Gastroesophageal sphincter (tissue), 4 donors: Measurements from ENCODE around the gene ZNF253. TPM values are rescaled to one million over a fixed set of nuclear protein-coding genes. Genes with fewer than 3 reads are reported as not detected.
"Not testable (repeated sequence)": the region's sequence is repeated elsewhere in the genome, so short reads cannot be mapped to it uniquely, and the experiment has no call there.

Source experiments
- ATAC-seq: fragments of 150-250 bp; one replicate; pipeline ENCODE4 v1.9.1; 2016; ENCODE audit warnings: mild to moderate bottlenecking, moderate library complexity
- H3K27ac ChIP-seq, 4 donors: fragments of 200-600 bp; sonication (generic) in 3 of 4; 1 replicate in 3 of 4; 2 replicates in 1 of 4; pipeline ENCODE4 v1.5.1; 2016 to 2019
- H3K27me3 ChIP-seq: fragments of 200-600 bp; sonication (generic); one replicate; pipeline ENCODE4 v1.5.1; 2019
- H3K36me3 ChIP-seq, 2 donors: fragments of 200-600 bp; sonication (generic); one replicate each; pipeline ENCODE4 v1.5.1; 2019; ENCODE audit warnings: control low read depth in 1 of 2
- H3K4me1 ChIP-seq, 3 donors: fragments of 200-600 bp; sonication (generic); 1 replicate in 2 of 3; 2 replicates in 1 of 3; pipeline ENCODE4 v1.5.1; 2016 to 2019; ENCODE audit warnings: control low read depth in 2 of 3
- H3K4me3 ChIP-seq, 2 donors: fragments of 200-600 bp; sonication (generic); one replicate each; pipeline ENCODE4 v1.5.1; 2019; ENCODE audit warnings: mild to moderate bottlenecking in 1 of 2, moderate library complexity in 1 of 2
- H3K9me3 ChIP-seq, 3 donors: fragments of 200-600 bp; sonication (generic); one replicate each; pipeline ENCODE4 v1.5.1; 2017 to 2019; ENCODE audit warnings: control low read depth in 2 of 3
- CTCF ChIP-seq, 4 experiments: fragments of 200-600 bp in 2 of 4; fragments of 450-650 bp in 2 of 4; sonication (generic) in 1 of 4; IDR thresholded peaks; one replicate each; pipeline ENCODE4 v1.5.1; 2017 to 2019; ENCODE audit warnings: antibody characterized with exemption in 4 of 4, mild to moderate bottlenecking in 2 of 4, moderate library complexity in 2 of 4
- EP300 ChIP-seq: sonication (generic); formaldehyde crosslinking; IDR thresholded peaks from one replicate; pipeline ENCODE4 v1.6.1; 2017; ENCODE audit warnings: antibody characterized with exemption, mild to moderate bottlenecking
- POLR2A ChIP-seq, 2 donors: fragments of 450-650 bp; IDR thresholded peaks; one replicate each; pipeline ENCODE4 v1.6.1; 2017; ENCODE audit warnings: antibody characterized with exemption in 2 of 2, mild to moderate bottlenecking in 2 of 2, moderate library complexity in 1 of 2
- POLR2AphosphoS5 ChIP-seq: sonication (generic); formaldehyde crosslinking; IDR thresholded peaks from one replicate; pipeline ENCODE4 v1.6.1; 2017; ENCODE audit warnings: antibody characterized with exemption
- WGBS, 2 donors: methylation state at CpG; one replicate each; pipeline ENCODE4 v1.1.5; 2018; ENCODE audit warnings: low coverage in 1 of 2; 5-methylcytosine and 5-hydroxymethylcytosine counted together
- total RNA-seq, 4 donors: library from RNA; depleted of rRNA; stranded (reverse); fragments of >200 nt; gene quantifications; one replicate each; pipeline ENCODE4 v1.1.0, GENCODE V29; 2016

Gene ZNF253
- total RNA-seq, 4 donors from 2014 or later = 7.0 to 17.3 (median 9.5) TPM

DNA sequence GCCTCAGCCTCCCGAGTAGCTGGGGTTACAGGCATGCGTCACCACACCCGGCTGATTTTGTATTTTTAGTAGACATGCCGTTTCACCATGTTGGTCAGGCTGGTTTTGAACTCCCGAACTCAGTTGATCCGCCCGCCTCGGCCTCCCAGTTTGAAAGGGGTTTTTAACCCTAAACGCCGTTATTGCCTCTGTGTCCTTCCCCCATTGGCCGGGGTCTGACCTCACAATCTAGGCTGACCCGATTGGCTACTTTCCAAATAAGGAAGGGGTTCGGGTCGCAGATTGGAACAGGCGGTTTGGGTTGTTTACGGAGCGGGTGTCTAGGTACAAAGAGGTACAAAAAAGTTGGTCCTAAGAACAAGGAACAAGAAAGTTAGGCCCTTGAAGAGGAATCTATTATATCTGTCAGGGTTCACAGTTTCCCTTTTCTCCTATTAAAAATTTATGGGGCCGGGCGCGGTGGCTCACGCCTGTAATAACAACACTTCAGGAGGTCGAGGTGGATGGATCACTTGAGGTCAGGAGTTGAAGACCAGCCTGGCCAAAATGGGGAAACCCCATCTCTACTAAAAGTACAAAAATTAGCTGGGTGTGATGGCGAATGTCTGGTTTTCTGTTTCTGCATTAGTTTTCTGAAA lies 1.0 kb downstream of the ZNF253 start:
- H3K36me3 ChIP-seq = peaks cover 0 to 7% of the 10 kb centered on the region in 2 donors
- peaks cover 0 to 42% (median 3%) of the 10 kb centered on the region in 3 donors for H3K4me1 ChIP-seq
- H3K27me3 ChIP-seq = no peaks in the 10 kb centered on the region
- H3K27ac ChIP-seq = peak overlapping the region; percentile 72 to 95 (median 92)
- no peaks in the 10 kb centered on the region for H3K9me3 ChIP-seq
- H3K4me3 ChIP-seq = peak overlapping the region; percentile 61 to 64
- WGBS, 2 donors = 3% methylated on average over 6 to 23 of the region's 23 CpGs
- no peak for ATAC-seq
- TF ChIP-seq CTCF (IDR thresholded peaks at IDR 0.05) (no peak), POLR2AphosphoS5 (no peak), EP300 (no peak), POLR2A (IDR thresholded peaks at IDR 0.05) (no peak)

DNA sequence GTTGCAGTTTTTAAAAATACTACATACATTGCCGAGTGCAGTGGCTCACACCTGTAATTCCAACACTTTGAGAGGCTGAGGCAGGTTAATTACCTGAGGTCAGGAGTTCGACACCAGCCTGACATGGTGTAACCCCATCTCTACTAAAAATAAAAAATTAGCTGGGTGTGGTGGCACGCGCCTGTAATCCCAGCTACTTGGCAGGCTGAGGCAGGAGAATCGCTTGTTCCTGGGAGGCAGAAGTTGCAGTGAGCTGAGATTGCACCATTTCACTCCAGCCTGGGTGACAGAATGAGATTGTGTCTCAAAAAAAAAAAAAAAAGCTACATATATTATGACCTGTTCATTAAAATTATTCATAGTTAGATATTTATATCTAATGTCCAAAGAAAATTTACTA lies 4.4 kb downstream of the ZNF253 start:
- H3K4me3 ChIP-seq, H3K9me3 ChIP-seq, H3K27me3 ChIP-seq, ATAC-seq, H3K27ac ChIP-seq: not testable (repeated sequence)
- WGBS, 2 donors = 84 to 90% methylated on average over 3 to 4 of the region's 5 CpGs
- Histone ChIP-seq H3K4me1 (peaks cover 0 to 44% (median 3%) of the 10 kb centered on the region in 3 donors), H3K36me3 (peaks cover 0 to 16% of the 10 kb centered on the region in 2 donors)

DNA sequence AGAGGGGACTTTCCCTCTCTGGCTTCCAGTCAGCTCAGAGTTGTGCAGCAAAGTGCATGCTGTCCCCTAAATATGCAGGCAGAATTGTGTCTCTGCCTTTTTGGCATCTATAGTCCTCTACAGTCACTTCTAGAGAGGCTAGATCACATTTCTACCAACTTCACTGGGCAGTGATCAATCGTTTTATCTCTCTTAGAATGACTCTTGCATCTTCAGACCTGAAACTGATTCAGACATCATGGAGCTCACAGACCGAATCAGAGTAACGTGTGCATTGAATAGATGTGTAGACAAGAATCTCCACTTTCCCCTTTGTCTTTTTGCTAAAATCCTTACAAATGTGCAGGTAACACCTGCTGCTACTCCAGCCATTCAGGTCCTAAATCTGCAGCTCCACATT lies 6.2 kb downstream of the ZNF253 start:
- WGBS, 2 donors = 79 to 83% methylated on average over 3 of the region's 3 CpGs

GRCh38 chr19:19873381-19873780 lies 7.7 kb downstream of the ZNF253 start:
- H3K27me3 ChIP-seq = no peaks in the 10 kb centered on the region
- H3K4me1 ChIP-seq = peaks cover 0 to 32% (median 0%) of the 10 kb centered on the region in 3 donors
- H3K4me3 ChIP-seq = no peak overlapping the region
- H3K36me3 ChIP-seq = peaks cover 0 to 16% of the 10 kb centered on the region in 2 donors
- no peak overlapping the region for H3K27ac ChIP-seq
- ATAC-seq = no peak
- TF ChIP-seq POLR2A (IDR thresholded peaks at IDR 0.05) (no peak), POLR2AphosphoS5 (no peak), CTCF (IDR thresholded peaks at IDR 0.05) (no peak), EP300 (no peak)
- no peaks in the 10 kb centered on the region for H3K9me3 ChIP-seq

More for the DNA sequence above, 6.2 kb downstream of the ZNF253 start:
- Histone ChIP-seq H3K4me3 (no peak overlapping the region), H3K27ac (no peak overlapping the region), H3K27me3 (no peaks in the 10 kb centered on the region), H3K4me1 (peaks cover 0 to 47% (median 3%) of the 10 kb centered on the region in 3 donors), H3K9me3 (no peaks in the 10 kb centered on the region), H3K36me3 (peaks cover 0 to 16% of the 10 kb centered on the region in 2 donors)
- ATAC-seq = no peak
- TF ChIP-seq EP300 (no peak), POLR2AphosphoS5 (no peak), CTCF (IDR thresholded peaks at IDR 0.05) (no peak), POLR2A (IDR thresholded peaks at IDR 0.05) (no peak)

GRCh38 chr19:19877724-19878123 lies 12.0 kb downstream of the ZNF253 start:
- no peak for TF ChIP-seq POLR2AphosphoS5
- no peak for TF ChIP-seq EP300
- no peak for TF ChIP-seq POLR2A (IDR thresholded peaks at IDR 0.05)
- no peak for TF ChIP-seq CTCF (IDR thresholded peaks at IDR 0.05)
- 54 to 58% methylated on average over 4 of the region's 4 CpGs for WGBS, 2 donors
- Histone ChIP-seq H3K9me3 (no peaks in the 10 kb centered on the region), H3K36me3 (peaks cover 0 to 34% of the 10 kb centered on the region in 2 donors), H3K4me3 (no peak overlapping the region), H3K27ac (no peak overlapping the region), H3K27me3 (no peaks in the 10 kb centered on the region), H3K4me1 (peaks cover 0 to 9% (median 0%) of the 10 kb centered on the region in 3 donors)
- ATAC-seq = no peak
